PC-9 (cell line): Measurements from ENCODE around the gene AGBL4. TPM values are rescaled to one million over a fixed set of nuclear protein-coding genes. Genes with fewer than 3 reads are reported as not detected.

Experiments
- BruUV-seq: library from RNA; stranded (reverse); fragments of 400-500 nt; replicated peaks from 2 replicates; lab custom pipeline; 2021; lab: Mats Ljungman, UMichigan
- CTCF ChIA-PET: fragments of 300-600 bp; sonication (Branson Sonifier 250); formaldehyde crosslinking; loops from one replicate; lab custom pipeline; 2022; ENCODE audit warnings: antibody characterized with exemption; lab: Charles Lee
- POLR2A ChIA-PET: fragments of 300-600 bp; sonication (Branson Sonifier 250); formaldehyde crosslinking; loops from one replicate; lab custom pipeline; 2022; ENCODE audit warnings: antibody characterized with exemption; ENCODE audit not compliant: unreplicated experiment; lab: Charles Lee
- DNase-seq, 2 experiments: peaks; one replicate each; pipeline versions ENCODE4 v3.0.0 to v3.0.0-alpha.2; 2015 to 2022; ENCODE audit warnings: mixed read lengths in 1 of 2
- H2AFZ ChIP-seq: fragments of 200-600 bp; sonication (generic); 2 replicates; pipeline ENCODE4 v1.8.1; 2017; ENCODE audit warnings: antibody characterized with exemption
- H3F3A ChIP-seq: fragments of 200-600 bp; sonication (generic); 2 replicates; pipeline ENCODE4 v1.8.1; 2017; ENCODE audit warnings: antibody characterized with exemption, mild to moderate bottlenecking, low read depth; ENCODE audit not compliant: insufficient read depth
- H3K27ac ChIP-seq: fragments of 200-600 bp; sonication (generic); 2 replicates; pipeline ENCODE4 v1.6.1; 2016; ENCODE audit warnings: mixed run types
- H3K27me3 ChIP-seq: fragments of 200-600 bp; sonication (generic); 2 replicates; pipeline ENCODE4 v1.6.1; 2016; ENCODE audit warnings: low read depth, mixed run types; ENCODE audit not compliant: insufficient read depth
- H3K36me3 ChIP-seq: fragments of 200-600 bp; sonication (generic); 2 replicates; pipeline ENCODE4 v1.6.1; 2016; ENCODE audit warnings: low read depth, mixed run types
- H3K4me1 ChIP-seq: fragments of 200-600 bp; sonication (generic); replicated peaks from 2 replicates; pipeline ENCODE4 v1.6.1; 2016; ENCODE audit warnings: mixed run types; ENCODE audit not compliant: insufficient read depth
- H3K4me2 ChIP-seq: fragments of 200-600 bp; sonication (generic); 2 replicates; pipeline ENCODE4 v1.6.1; 2017; ENCODE audit warnings: mixed run types
- H3K4me3 ChIP-seq: fragments of 200-600 bp; sonication (generic); 2 replicates; pipeline ENCODE4 v1.6.1; 2016; ENCODE audit warnings: mixed run types
- H3K79me2 ChIP-seq: fragments of 200-600 bp; sonication (generic); 2 replicates; pipeline ENCODE4 v1.6.1; 2017; ENCODE audit warnings: low read depth, mixed run types
- H3K9me2 ChIP-seq: fragments of 200-600 bp; sonication (generic); 2 replicates; pipeline ENCODE4 v1.8.1; 2017; ENCODE audit warnings: mild to moderate bottlenecking; ENCODE audit not compliant: insufficient read depth
- H3K9me3 ChIP-seq: fragments of 200-600 bp; sonication (generic); 2 replicates; pipeline ENCODE4 v1.8.1; 2016; ENCODE audit warnings: low read depth; ENCODE audit not compliant: insufficient read depth
- H4K20me1 ChIP-seq: fragments of 200-600 bp; sonication (generic); 2 replicates; pipeline ENCODE4 v1.8.1; 2017; ENCODE audit not compliant: insufficient read depth
- CTCF ChIP-seq: fragments of 200-600 bp; sonication (generic); conservative IDR thresholded peaks from 2 replicates; pipeline ENCODE4 v1.6.1; 2017; ENCODE audit warnings: mixed run types, antibody characterized with exemption, mild to moderate bottlenecking, moderate library complexity
- EZH2 ChIP-seq: fragments of 200-600 bp; sonication (generic); IDR thresholded peaks from 2 replicates; pipeline ENCODE4 v1.8.0; 2017; ENCODE audit warnings: antibody characterized with exemption, low read depth
- intact Hi-C: fragments of 100-400 bp; cut with micrococcal nuclease; formaldehyde crosslinking; loops from one replicate; pipeline ENCODE4 v1.10.0; 2022; ENCODE audit not compliant: unreplicated experiment
- total RNA-seq: library from RNA; stranded (reverse); gene quantifications from 2 replicates; pipeline ENCODE4 v1.2.3, GENCODE V29; 2021

AGBL4 gene
- total RNA-seq, 1 experiment from 2014 or later = not detected

- H3K4me3 ChIP-seq = no peak overlapping the region
- H2AFZ ChIP-seq = no peak overlapping the region
- H3K4me2 ChIP-seq = no peak overlapping the region
- no TSS peak for BruUV-seq
- POLR2A ChIA-PET = no interaction called here
- no peaks in the 10 kb centered on the region for H3F3A ChIP-seq
- H3K9me3 ChIP-seq = no peaks in the 10 kb centered on the region
- no peaks in the 10 kb centered on the region for H3K79me2 ChIP-seq
- no peaks in the 10 kb centered on the region for H3K27me3 ChIP-seq
- no peaks in the 10 kb centered on the region for H3K36me3 ChIP-seq
- no peaks in the 10 kb centered on the region for H3K4me1 ChIP-seq
- no peak for DNase-seq
- CTCF ChIA-PET = no interaction called here
- intact Hi-C loops = no loop called here
- TF ChIP-seq CTCF = no peak
- no peak for TF ChIP-seq EZH2
- no peaks in the 10 kb centered on the region for H4K20me1 ChIP-seq
- H3K9me2 ChIP-seq = no peaks in the 10 kb centered on the region
- H3K27ac ChIP-seq = no peak overlapping the region
These were observed 924.9 kb downstream of the AGBL4 start for GRCh38 chr1:49098866-49099265.

GRCh38 chr1:49086327-49086726, 937.4 kb downstream of the AGBL4 start:
- Histone ChIP-seq H3K27ac (no peak overlapping the region), H3K9me2 (no peaks in the 10 kb centered on the region), H3K79me2 (no peaks in the 10 kb centered on the region), H3F3A (no peaks in the 10 kb centered on the region), H3K4me3 (no peak overlapping the region), H4K20me1 (no peaks in the 10 kb centered on the region), H3K4me2 (no peak overlapping the region), H3K27me3 (no peaks in the 10 kb centered on the region), H3K9me3 (no peaks in the 10 kb centered on the region), H2AFZ (no peak overlapping the region), H3K4me1 (no peaks in the 10 kb centered on the region), H3K36me3 (no peaks in the 10 kb centered on the region)
- TF ChIP-seq EZH2 (no peak), CTCF (no peak)
- intact Hi-C loops = no loop called here
- ChIA-PET CTCF (no interaction called here), POLR2A (no interaction called here)
- no peak for DNase-seq
- no TSS peak for BruUV-seq

- BruUV-seq = no TSS peak
These were observed 938.7 kb downstream of the AGBL4 start for GRCh38 chr1:49085079-49085478.

More at GRCh38 chr1:49085079-49085478, 938.7 kb downstream of the AGBL4 start:
- H3K79me2 ChIP-seq = no peaks in the 10 kb centered on the region
- ChIA-PET POLR2A (no interaction called here), CTCF (no interaction called here)
- DNase-seq = no peak
- H3K27ac ChIP-seq = no peak overlapping the region
- H3K4me3 ChIP-seq = no peak overlapping the region
- no peaks in the 10 kb centered on the region for H3K9me3 ChIP-seq
- intact Hi-C loops = no loop called here
- H2AFZ ChIP-seq = no peak overlapping the region
- H3K9me2 ChIP-seq = no peaks in the 10 kb centered on the region
- no peaks in the 10 kb centered on the region for H4K20me1 ChIP-seq
- no peak overlapping the region for H3K4me2 ChIP-seq
- no peaks in the 10 kb centered on the region for H3K4me1 ChIP-seq
- no peaks in the 10 kb centered on the region for H3F3A ChIP-seq
- H3K27me3 ChIP-seq = no peaks in the 10 kb centered on the region
- H3K36me3 ChIP-seq = no peaks in the 10 kb centered on the region
- TF ChIP-seq EZH2 = no peak
- TF ChIP-seq CTCF = no peak
